GM23338 (cell line): ENCODE results near the gene TNFAIP3. TPM values are rescaled to one million over a fixed set of nuclear protein-coding genes. Genes with fewer than 3 reads are reported as not detected.
A peak's percentile ranks its signal among the peaks of the same experiment; 100 is the strongest.
"Not testable (repeated sequence)": the region's sequence is repeated elsewhere in the genome, so short reads cannot be mapped to it uniquely, and the experiment has no call there.

Source experiments
- ATAC-seq: fragments of 200-7000 bp; cut with Tn5 transposase; 3 replicates; pipeline ENCODE4 v1.9.1; 2020
- DNase-seq: peaks from one replicate; pipeline ENCODE4 v3.0.0-alpha.2; 2015; ENCODE audit warnings: low spot score
- H2AFZ ChIP-seq: fragments of 200-600 bp; sonication (generic); 2 replicates; pipeline ENCODE4 v1.8.0; 2016; ENCODE audit warnings: antibody characterized with exemption, mild to moderate bottlenecking, moderate library complexity
- H3F3A ChIP-seq: fragments of 200-600 bp; sonication (generic); replicated peaks from 2 replicates; pipeline ENCODE4 v1.8.0; 2017; ENCODE audit warnings: antibody characterized with exemption, mixed run types, low read depth
- H3K27ac ChIP-seq: fragments of 200-600 bp; sonication (generic); 2 replicates; pipeline ENCODE4 v1.6.1; 2016; ENCODE audit warnings: low read depth
- H3K27me3 ChIP-seq: fragments of 200-600 bp; sonication (generic); 2 replicates; pipeline ENCODE4 v1.8.0; 2016; ENCODE audit warnings: mild to moderate bottlenecking, mixed run types, moderate library complexity; ENCODE audit not compliant: insufficient read depth
- H3K36me3 ChIP-seq: fragments of 200-600 bp; sonication (generic); 2 replicates; pipeline ENCODE4 v1.8.0; 2016; ENCODE audit warnings: mild to moderate bottlenecking; ENCODE audit not compliant: insufficient read depth
- H3K4me1 ChIP-seq: fragments of 200-600 bp; sonication (generic); 2 replicates; pipeline ENCODE4 v1.8.0; 2016; ENCODE audit warnings: mild to moderate bottlenecking, moderate library complexity; ENCODE audit not compliant: insufficient read depth
- H3K4me2 ChIP-seq: fragments of 200-600 bp; sonication (generic); 2 replicates; pipeline ENCODE4 v1.7.1; 2017; ENCODE audit warnings: mixed run types
- H3K4me3 ChIP-seq: fragments of 200-600 bp; sonication (generic); 2 replicates; pipeline ENCODE4 v1.6.1; 2016; ENCODE audit warnings: mixed run types
- H3K79me2 ChIP-seq: fragments of 200-600 bp; sonication (generic); replicated peaks from 2 replicates; pipeline ENCODE4 v1.8.0; 2017; ENCODE audit warnings: mild to moderate bottlenecking; ENCODE audit not compliant: insufficient read depth
- H3K9me2 ChIP-seq: fragments of 200-600 bp; sonication (generic); 2 replicates; pipeline ENCODE4 v1.8.0; 2017; ENCODE audit not compliant: insufficient read depth
- H4K20me1 ChIP-seq: fragments of 200-600 bp; sonication (generic); replicated peaks from 2 replicates; pipeline ENCODE4 v1.8.0; 2017; ENCODE audit warnings: mild to moderate bottlenecking; ENCODE audit not compliant: insufficient read depth
- H3K27ac Mint-ChIP-seq: 2 replicates; pipeline ENCODE4 v1.8.0; 2020; ENCODE audit warnings: inconsistent platforms, mild to moderate bottlenecking, moderate library complexity, mixed read lengths
- H3K27me3 Mint-ChIP-seq: 3 replicates; pipeline ENCODE4 v1.8.0; 2022; ENCODE audit warnings: low read depth, mild to moderate bottlenecking, moderate library complexity, mixed read lengths, inconsistent platforms; ENCODE audit not compliant: insufficient read depth, poor library complexity
- H3K36me3 Mint-ChIP-seq: 3 replicates; pipeline ENCODE4 v1.8.0; 2021; ENCODE audit warnings: low read depth, mild to moderate bottlenecking, inconsistent platforms, moderate library complexity, mixed read lengths
- H3K4me1 Mint-ChIP-seq: 3 replicates; pipeline ENCODE4 v1.8.0; 2020; ENCODE audit warnings: mild to moderate bottlenecking, inconsistent platforms, mixed read lengths
- H3K4me3 Mint-ChIP-seq: 3 replicates; pipeline ENCODE4 v1.8.0; 2021; ENCODE audit warnings: moderate library complexity, mild to moderate bottlenecking, inconsistent platforms, mixed read lengths
- H3K9me3 Mint-ChIP-seq: 3 replicates; pipeline ENCODE4 v1.8.0; 2020; ENCODE audit warnings: moderate library complexity, mild to moderate bottlenecking, inconsistent platforms, mixed read lengths
- CREB1 ChIP-seq: fragments of 250-450 bp; sonication (Bioruptor Pico); IDR thresholded peaks from 2 replicates; pipeline ENCODE4 v1.5.0; 2020; ENCODE audit warnings: low read depth, mild to moderate bottlenecking, moderate library complexity
- CTCF ChIP-seq, 2 experiments: fragments of 200-600 bp in 1 of 2; sonication (generic) in 1 of 2; conservative IDR thresholded peaks; 2 replicates each; pipeline versions ENCODE4 v1.5.1 to v1.6.1; 2016 to 2017; ENCODE audit warnings: antibody characterized with exemption in 2 of 2, low read depth in 2 of 2, mild to moderate bottlenecking in 2 of 2, moderate library complexity in 1 of 2
- ETS1 ChIP-seq: IDR thresholded peaks from 2 replicates; pipeline ENCODE4 v1.6.1; 2016; ENCODE audit warnings: antibody characterized with exemption
- EZH2 ChIP-seq: fragments of 200-600 bp; sonication (generic); IDR thresholded peaks from one replicate; pipeline ENCODE4 v1.8.0; 2017; ENCODE audit warnings: antibody characterized with exemption, mild to moderate bottlenecking, low read depth; ENCODE audit not compliant: unreplicated experiment
- EZH2phosphoT487 ChIP-seq: fragments of 200-600 bp; sonication (generic); IDR thresholded peaks from one replicate; pipeline ENCODE4 v1.8.1; 2018; ENCODE audit warnings: antibody characterized with exemption; ENCODE audit not compliant: unreplicated experiment
- JUNB ChIP-seq: IDR thresholded peaks from one replicate; pipeline ENCODE4 v1.6.1; 2016; ENCODE audit warnings: antibody characterized with exemption; ENCODE audit not compliant: unreplicated experiment
- NANOG ChIP-seq: IDR thresholded peaks from 2 replicates; pipeline ENCODE4 v1.6.1; 2016; ENCODE audit warnings: antibody characterized with exemption, borderline replicate concordance
- POLR2AphosphoS5 ChIP-seq: IDR thresholded peaks from 2 replicates; pipeline ENCODE4 v1.6.1; 2016; ENCODE audit warnings: antibody characterized with exemption, low read depth
- REST ChIP-seq: IDR thresholded peaks from one replicate; pipeline ENCODE4 v1.6.1; 2018; ENCODE audit warnings: antibody characterized with exemption; ENCODE audit not compliant: unreplicated experiment
- STAT1 ChIP-seq: IDR thresholded peaks from one replicate; pipeline ENCODE4 v1.6.1; 2016; ENCODE audit warnings: antibody characterized with exemption; ENCODE audit not compliant: unreplicated experiment
- ZNF114 ChIP-seq: fragments of 250-450 bp; sonication (Bioruptor Pico); IDR thresholded peaks from 2 replicates; pipeline ENCODE4 v1.5.0; 2020; ENCODE audit warnings: mild to moderate bottlenecking, moderate library complexity
- ZNF331 ChIP-seq: fragments of 250-450 bp; sonication (Bioruptor Pico); IDR thresholded peaks from 2 replicates; pipeline ENCODE4 v1.5.0; 2020; ENCODE audit warnings: low read depth, mild to moderate bottlenecking, moderate library complexity
- polyA plus RNA-seq: library from polyadenylated mRNA; unstranded; fragments of >200 nt; fragmentation: Nextera tagmentation; extraction: Ambion mirVana; gene quantifications from 2 replicates; pipeline ENCODE4 v1.2.1, GENCODE V29; 2016
- total RNA-seq: library from RNA; depleted of rRNA; stranded (reverse); fragments of >200 nt; shearing (Covaris generic); gene quantifications from 2 replicates; pipeline ENCODE4 v1.2.3, GENCODE V29; 2014

Gene TNFAIP3
- total and polyA plus RNA-seq, 2 experiments from 2014 or later: 2.1 to 2.3 TPM

- not testable (repeated sequence) for H3K4me1 ChIP-seq, H3K27ac Mint-ChIP-seq, H4K20me1 ChIP-seq, H3K9me3 Mint-ChIP-seq, H3K4me3 Mint-ChIP-seq, H3K36me3 ChIP-seq, H3K27ac ChIP-seq, H3F3A ChIP-seq, ATAC-seq, H3K4me2 ChIP-seq, H3K27me3 ChIP-seq, H3K79me2 ChIP-seq, H3K4me1 Mint-ChIP-seq, H3K36me3 Mint-ChIP-seq, H3K4me3 ChIP-seq, H3K27me3 Mint-ChIP-seq, DNase-seq
- H3K9me2 ChIP-seq: peaks cover 22% of the 10 kb centered on the region
- H2AFZ ChIP-seq: 0 out of 2 replicates have a peak overlapping the region, but pooled peaks have one; percentile 80
Observed at GRCh38 chr6:137844327-137844726, 22.7 kb upstream of the TNFAIP3 start.

- H3F3A ChIP-seq, H3K27ac ChIP-seq, H3K4me1 ChIP-seq, H3K9me3 Mint-ChIP-seq, H3K36me3 ChIP-seq, H3K27me3 Mint-ChIP-seq, H3K79me2 ChIP-seq, H3K27me3 ChIP-seq, DNase-seq, H4K20me1 ChIP-seq, H3K4me2 ChIP-seq, H3K27ac Mint-ChIP-seq, H3K4me1 Mint-ChIP-seq, H3K4me3 ChIP-seq, H3K36me3 Mint-ChIP-seq, H3K4me3 Mint-ChIP-seq: not testable (repeated sequence)
- 0 out of 2 replicates have a peak overlapping the region, but pooled peaks have one; percentile 80 for H2AFZ ChIP-seq
- peak; percentile 26; the same call in 1 of the 3 replicates for ATAC-seq
- H3K9me2 ChIP-seq: peaks cover 22% of the 10 kb centered on the region
Observed at GRCh38 chr6:137844773-137845172, 22.3 kb upstream of the TNFAIP3 start.

- Histone ChIP-seq H3K79me2 (no peaks in the 10 kb centered on the region), H3K4me2 (no peak overlapping the region), H3K27me3 (no peaks in the 10 kb centered on the region), H3K27ac (no peak overlapping the region), H3K36me3 (no peaks in the 10 kb centered on the region), H3K4me1 (peaks cover 4% of the 10 kb centered on the region; the same call in 1 of the 2 replicates), H4K20me1 (no peaks in the 10 kb centered on the region), H3K4me3 (no peak overlapping the region), H3F3A (no peaks in the 10 kb centered on the region), H2AFZ (0 out of 2 replicates have a peak overlapping the region, but pooled peaks have one; percentile 69), H3K9me2 (peaks cover 22% of the 10 kb centered on the region)
- DNase-seq: no peak
- Mint-ChIP-seq H3K36me3 (no peaks in the 10 kb centered on the region), H3K27me3 (peaks cover 2% of the 10 kb centered on the region), H3K27ac (no peak overlapping the region), H3K9me3 (peaks cover 6% of the 10 kb centered on the region; the same call in 1 of the 3 replicates), H3K4me3 (no peak overlapping the region), H3K4me1 (no peaks in the 10 kb centered on the region)
- ATAC-seq: no peak
- no peak for TF ChIP-seq JUNB
- no peak for TF ChIP-seq EZH2phosphoT487
- TF ChIP-seq ZNF331 (CRISPR knock-in tag): no peak
- TF ChIP-seq CTCF (conservative IDR thresholded peaks at IDR 0.05; ENCODE audit: low read depth in 2 of 2): no peak; a peak in 2 of 4 replicates
- no peak for TF ChIP-seq CREB1 (CRISPR knock-in tag)
- no peak for TF ChIP-seq REST
- TF ChIP-seq ZNF114 (CRISPR knock-in tag): no peak
- TF ChIP-seq EZH2: no peak
- no peak for TF ChIP-seq ETS1
- TF ChIP-seq POLR2AphosphoS5: no peak
- TF ChIP-seq NANOG: no peak
- TF ChIP-seq STAT1: no peak
Observed at GRCh38 chr6:137845460-137845859, 21.6 kb upstream of the TNFAIP3 start.
